Osteocyte (in vitro differentiated cells): ENCODE results near the gene ZNF622. TPM values are rescaled to one million over a fixed set of nuclear protein-coding genes. Genes with fewer than 3 reads are reported as not detected.

ENCODE experiments used
- DNase-seq: peaks from one replicate; pipeline ENCODE4 v3.0.0; 2021; ENCODE audit warnings: mixed read lengths; ENCODE audit not compliant: unreplicated experiment; ENCODE audit errors: extremely low spot score
- H3K27ac Mint-ChIP-seq: one replicate; pipeline ENCODE4 v1.8.0; 2021; ENCODE audit warnings: mild to moderate bottlenecking, mixed read lengths; ENCODE audit not compliant: unreplicated experiment
- H3K27me3 Mint-ChIP-seq: one replicate; pipeline ENCODE4 v1.8.0; 2021; ENCODE audit warnings: mixed read lengths; ENCODE audit not compliant: unreplicated experiment
- H3K36me3 Mint-ChIP-seq: one replicate; pipeline ENCODE4 v1.8.0; 2021; ENCODE audit warnings: mixed read lengths; ENCODE audit not compliant: unreplicated experiment
- H3K4me1 Mint-ChIP-seq: one replicate; pipeline ENCODE4 v1.8.0; 2021; ENCODE audit warnings: mixed read lengths; ENCODE audit not compliant: unreplicated experiment
- H3K4me3 Mint-ChIP-seq: one replicate; pipeline ENCODE4 v1.8.0; 2021; ENCODE audit warnings: mild to moderate bottlenecking, moderate library complexity, mixed read lengths; ENCODE audit not compliant: unreplicated experiment
- H3K9me3 Mint-ChIP-seq: one replicate; pipeline ENCODE4 v1.8.0; 2021; ENCODE audit warnings: mixed read lengths; ENCODE audit not compliant: unreplicated experiment
- CTCF ChIP-seq: fragments of 200-600 bp; sonication (generic); IDR thresholded peaks from 2 replicates; pipeline ENCODE4 v1.5.0; 2021; ENCODE audit warnings: antibody characterized with exemption, mild to moderate bottlenecking, moderate library complexity
- total RNA-seq: library from RNA; stranded (reverse); gene quantifications from 2 replicates; pipeline ENCODE4 v1.2.1, GENCODE V29; 2021

ZNF622 gene
- total RNA-seq, 1 donor from 2014 or later = 29.2 TPM

- H3K36me3 Mint-ChIP-seq = no peaks in the 10 kb centered on the region
- no peak for TF ChIP-seq CTCF
- no peak overlapping the region for H3K4me3 Mint-ChIP-seq
- no peaks in the 10 kb centered on the region for H3K4me1 Mint-ChIP-seq
- H3K27ac Mint-ChIP-seq = no peak overlapping the region
- DNase-seq = no peak
- no peaks in the 10 kb centered on the region for H3K9me3 Mint-ChIP-seq
- peaks cover 55% of the 10 kb centered on the region for H3K27me3 Mint-ChIP-seq
These were observed 34.1 kb downstream of the ZNF622 start for GRCh38 chr5:16431490-16431889.

DNA sequence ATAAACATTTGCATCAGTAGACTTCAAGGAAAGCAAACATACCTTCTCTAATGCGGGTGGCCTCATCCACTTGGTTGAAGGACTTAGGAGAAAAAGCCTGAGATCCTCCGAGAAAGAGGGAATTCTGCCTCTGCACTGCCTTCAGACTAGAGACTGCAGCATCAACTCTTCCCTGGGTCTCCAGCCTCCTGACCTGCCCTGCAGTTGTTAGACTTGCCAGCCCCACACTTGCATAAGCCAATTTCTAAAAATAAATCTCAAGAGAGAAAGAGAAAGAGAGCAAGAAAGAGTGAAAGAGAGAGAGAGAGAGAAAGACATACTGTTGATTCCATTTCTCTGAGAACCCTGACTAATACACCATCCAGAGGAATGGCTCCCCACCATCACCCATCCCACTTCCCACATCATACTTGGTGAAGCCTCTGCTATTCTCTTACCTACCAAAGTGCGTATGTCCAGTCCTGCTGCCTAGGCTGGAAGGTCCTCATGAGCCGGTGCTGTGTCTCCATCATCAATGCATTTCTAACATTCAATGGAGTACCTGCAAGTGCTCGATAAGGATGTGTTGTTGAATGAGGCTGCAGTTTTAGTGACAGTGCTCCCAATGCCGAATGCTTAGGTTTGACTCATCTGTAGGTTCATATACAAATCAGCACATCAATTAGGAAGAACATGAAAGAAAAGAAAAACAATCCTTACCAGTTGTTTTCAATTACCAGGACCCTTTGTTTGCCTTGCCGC lies 35.1 kb downstream of the ZNF622 start:
- no peak for DNase-seq
- Mint-ChIP-seq H3K36me3 (no peaks in the 10 kb centered on the region), H3K27me3 (peaks cover 58% of the 10 kb centered on the region), H3K27ac (no peak overlapping the region), H3K9me3 (no peaks in the 10 kb centered on the region), H3K4me1 (no peaks in the 10 kb centered on the region), H3K4me3 (no peak overlapping the region)
- no peak for TF ChIP-seq CTCF

GRCh38 chr5:16428359-16428758 lies 37.2 kb downstream of the ZNF622 start:
- Mint-ChIP-seq H3K27ac (no peak overlapping the region), H3K27me3 (peaks cover 43% of the 10 kb centered on the region), H3K36me3 (no peaks in the 10 kb centered on the region), H3K9me3 (no peaks in the 10 kb centered on the region), H3K4me1 (no peaks in the 10 kb centered on the region), H3K4me3 (no peak overlapping the region)
- no peak for TF ChIP-seq CTCF
- DNase-seq = no peak

GRCh38 chr5:16427587-16427986 lies 38.0 kb downstream of the ZNF622 start:
- no peaks in the 10 kb centered on the region for H3K36me3 Mint-ChIP-seq
- no peak overlapping the region for H3K4me3 Mint-ChIP-seq
- no peak for DNase-seq
- H3K27me3 Mint-ChIP-seq = peaks cover 43% of the 10 kb centered on the region
- H3K4me1 Mint-ChIP-seq = no peaks in the 10 kb centered on the region
- no peak overlapping the region for H3K27ac Mint-ChIP-seq
- no peaks in the 10 kb centered on the region for H3K9me3 Mint-ChIP-seq
- no peak for TF ChIP-seq CTCF

- Mint-ChIP-seq H3K27me3 (peaks cover 38% of the 10 kb centered on the region), H3K27ac (no peak overlapping the region), H3K9me3 (no peaks in the 10 kb centered on the region), H3K4me3 (no peak overlapping the region), H3K36me3 (no peaks in the 10 kb centered on the region), H3K4me1 (no peaks in the 10 kb centered on the region)
- DNase-seq = no peak
- TF ChIP-seq CTCF = no peak
These were observed 47.1 kb downstream of the ZNF622 start for GRCh38 chr5:16418471-16418922.
